Bronchial epithelial cell (primary cell): ENCODE measurements around the gene JMJD4. TPM values are rescaled to one million over a fixed set of nuclear protein-coding genes. Genes with fewer than 3 reads are reported as not detected.
A peak's percentile ranks its signal among the peaks of the same experiment; 100 is the strongest.

ENCODE experiments used
- DNase-seq: peaks from one replicate; pipeline ENCODE4 v3.0.0-alpha.2; 2010; ENCODE audit warnings: low read depth
- FAIRE-seq: peaks from 2 replicates; lab custom pipeline; 2011; peaks lifted over from hg19 to GRCh38; lab: Jason Lieb, UNC
- H3K27me3 ChIP-seq: 2 replicates; pipeline ENCODE4 v1.5.1; 2011; ENCODE audit warnings: low read length; ENCODE audit not compliant: control insufficient read depth, insufficient read depth
- H3K36me3 ChIP-seq: 2 replicates; pipeline ENCODE4 v1.5.1; 2011; ENCODE audit warnings: low read length; ENCODE audit not compliant: control insufficient read depth, insufficient read depth
- H3K4me3 ChIP-seq: 2 replicates; pipeline ENCODE4 v1.5.1; 2011; ENCODE audit warnings: mild to moderate bottlenecking, low read depth, low read length, control low read depth
- total RNA-seq: library from RNA; depleted of rRNA; stranded (reverse); fragments of >200 nt; gene quantifications from 2 replicates; pipeline ENCODE4 v1.2.1, GENCODE V29; 2014
- TF ChIP-seq, protein P1 (sequence below): IDR thresholded peaks from 2 replicates; pipeline ENCODE4 v1.5.1; 2011; ENCODE audit warnings: mild to moderate bottlenecking, moderate library complexity, low read length, control low read depth, inconsistent platforms; ENCODE audit not compliant: insufficient read depth, severe bottlenecking

Gene JMJD4
- total RNA-seq, 1 donor from 2014 or later = 27.9 TPM

DNA sequence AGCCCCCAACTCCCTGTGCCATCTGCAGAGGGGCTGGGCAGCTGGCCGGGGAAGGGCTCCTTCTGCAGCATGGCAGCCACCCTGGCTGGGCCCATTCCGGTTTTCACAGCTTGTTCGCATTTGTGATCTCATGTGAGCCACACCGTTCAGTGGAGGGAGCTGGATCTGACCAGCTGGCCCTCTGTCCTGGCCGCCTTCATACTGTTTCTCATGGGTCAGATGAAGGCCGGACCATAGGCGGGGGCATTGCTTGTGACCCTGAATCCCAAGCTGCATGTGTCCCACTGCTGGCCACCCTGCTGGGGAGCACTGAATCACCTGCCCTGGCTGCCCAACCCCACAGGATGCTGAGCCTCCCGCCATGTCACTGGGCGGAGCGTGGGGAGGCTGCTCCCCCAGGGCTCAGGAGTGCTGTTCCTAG, 43.9 kb upstream of the JMJD4 start:
- TF ChIP-seq, protein P1, sequence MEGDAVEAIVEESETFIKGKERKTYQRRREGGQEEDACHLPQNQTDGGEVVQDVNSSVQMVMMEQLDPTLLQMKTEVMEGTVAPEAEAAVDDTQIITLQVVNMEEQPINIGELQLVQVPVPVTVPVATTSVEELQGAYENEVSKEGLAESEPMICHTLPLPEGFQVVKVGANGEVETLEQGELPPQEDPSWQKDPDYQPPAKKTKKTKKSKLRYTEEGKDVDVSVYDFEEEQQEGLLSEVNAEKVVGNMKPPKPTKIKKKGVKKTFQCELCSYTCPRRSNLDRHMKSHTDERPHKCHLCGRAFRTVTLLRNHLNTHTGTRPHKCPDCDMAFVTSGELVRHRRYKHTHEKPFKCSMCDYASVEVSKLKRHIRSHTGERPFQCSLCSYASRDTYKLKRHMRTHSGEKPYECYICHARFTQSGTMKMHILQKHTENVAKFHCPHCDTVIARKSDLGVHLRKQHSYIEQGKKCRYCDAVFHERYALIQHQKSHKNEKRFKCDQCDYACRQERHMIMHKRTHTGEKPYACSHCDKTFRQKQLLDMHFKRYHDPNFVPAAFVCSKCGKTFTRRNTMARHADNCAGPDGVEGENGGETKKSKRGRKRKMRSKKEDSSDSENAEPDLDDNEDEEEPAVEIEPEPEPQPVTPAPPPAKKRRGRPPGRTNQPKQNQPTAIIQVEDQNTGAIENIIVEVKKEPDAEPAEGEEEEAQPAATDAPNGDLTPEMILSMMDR = no peak
- Histone ChIP-seq H3K36me3 (peaks cover 12% of the 10 kb centered on the region), H3K4me3 (no peak overlapping the region), H3K27me3 (no peaks in the 10 kb centered on the region)
- FAIRE-seq (no peak), DNase-seq (no peak)

DNA sequence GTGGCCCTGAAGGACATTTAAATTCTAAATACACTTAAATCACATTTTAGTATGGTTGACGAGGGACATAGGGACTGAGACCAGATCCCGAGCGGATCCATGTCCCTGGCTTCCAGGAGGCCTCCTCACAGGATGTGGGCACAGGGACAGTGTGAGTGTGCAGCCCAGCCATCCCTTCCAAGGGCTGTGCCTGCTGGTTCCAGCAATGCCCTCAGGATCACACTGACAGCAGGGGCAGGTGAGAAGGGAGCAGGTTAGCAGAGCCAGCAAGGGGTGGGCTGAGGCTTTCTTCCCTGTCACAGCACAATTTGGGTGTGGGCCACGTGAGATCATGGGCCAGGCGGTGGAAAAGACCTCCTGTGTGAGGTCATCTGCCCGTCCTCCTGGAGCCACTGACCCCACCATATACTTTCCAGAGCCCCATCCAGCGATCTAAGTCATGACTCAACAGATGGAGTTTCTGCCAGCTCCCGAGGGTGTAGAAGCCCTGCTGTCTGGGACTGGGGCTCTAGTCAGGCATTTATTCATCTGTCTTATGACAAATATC, 43.4 kb upstream of the JMJD4 start:
- Histone ChIP-seq H3K4me3 (no peak overlapping the region), H3K27me3 (no peaks in the 10 kb centered on the region), H3K36me3 (peaks cover 13% of the 10 kb centered on the region)
- FAIRE-seq (no peak), DNase-seq (no peak)
- TF ChIP-seq, protein P1 = no peak

- Histone ChIP-seq H3K4me3 (no peak overlapping the region), H3K36me3 (peaks cover 13% of the 10 kb centered on the region), H3K27me3 (no peaks in the 10 kb centered on the region)
- DNase-seq (no peak), FAIRE-seq (no peak)
- TF ChIP-seq, protein P1 = no peak
Observed at GRCh38 chr1:227777646-227778045, 42.5 kb upstream of the JMJD4 start.

DNA sequence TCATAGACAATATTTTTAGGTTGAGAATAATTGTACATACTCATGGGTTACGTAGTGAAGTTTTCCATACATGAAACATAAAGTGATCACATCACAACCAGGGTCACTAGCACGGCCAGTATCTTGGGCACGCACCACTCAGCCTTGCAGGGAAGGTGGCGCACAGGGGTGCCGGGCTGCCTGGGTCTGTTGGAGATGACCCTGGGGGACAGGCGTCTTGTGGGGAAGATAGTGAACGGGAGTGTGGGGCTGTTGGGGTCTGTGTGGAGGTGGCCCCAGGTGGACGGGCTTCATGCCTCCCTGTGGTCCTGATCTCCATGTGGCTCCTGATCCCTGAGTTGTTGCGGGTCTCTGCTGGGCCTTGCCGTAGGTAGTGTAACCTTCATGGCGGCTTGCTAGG, 42.1 kb upstream of the JMJD4 start:
- no peaks in the 10 kb centered on the region for H3K27me3 ChIP-seq
- H3K4me3 ChIP-seq = no peak overlapping the region
- FAIRE-seq (no peak), DNase-seq (no peak)
- H3K36me3 ChIP-seq = peaks cover 13% of the 10 kb centered on the region
- TF ChIP-seq, protein P1 = no peak

- DNase-seq = peak; percentile 42
- peaks cover 13% of the 10 kb centered on the region for H3K36me3 ChIP-seq
- no peak for FAIRE-seq
- no peaks in the 10 kb centered on the region for H3K27me3 ChIP-seq
- no peak overlapping the region for H3K4me3 ChIP-seq
- TF ChIP-seq, protein P1 = no peak
Observed at GRCh38 chr1:227776331-227776771, 41.2 kb upstream of the JMJD4 start.

GRCh38 chr1:227775841-227776240, 40.7 kb upstream of the JMJD4 start:
- TF ChIP-seq, protein P1 = no peak
- no peak for FAIRE-seq
- Histone ChIP-seq H3K27me3 (no peaks in the 10 kb centered on the region), H3K4me3 (no peak overlapping the region), H3K36me3 (peaks cover 14% of the 10 kb centered on the region)
- no peak for DNase-seq
